Measurements from ENCODE around the gene NOS1AP.

GRCh38 chr1:162062542-162063015 is 6.9 kb upstream of the NOS1AP start:
- no peak for TF ChIP-seq CTCF (conservative IDR thresholded peaks at IDR 0.05; ENCODE audit: low read length)
- TF ChIP-seq EZH2phosphoT487 (IDR thresholded peaks at IDR 0.05; ENCODE audit: borderline replicate concordance) = no peak
